C4-2B (cell line): ENCODE results near the gene NLRP7.

Experiments
- CTCF ChIP-seq: fragments of 450-650 bp; conservative IDR thresholded peaks from 2 replicates; pipeline ENCODE4 v1.5.1; 2017; ENCODE audit warnings: mild to moderate bottlenecking
- ZFX ChIP-seq: fragments of 450-650 bp; IDR thresholded peaks from 2 replicates; pipeline ENCODE4 v1.6.1; 2017

- TF ChIP-seq CTCF (no peak), ZFX (no peak)
Measured at GRCh38 chr19:54883228-54883627, 64.1 kb downstream of the NLRP7 start.
